Fibroblast of the aortic adventitia (primary cell): Measurements from ENCODE around the gene LHFPL2. TPM values are rescaled to one million over a fixed set of nuclear protein-coding genes. Genes with fewer than 3 reads are reported as not detected.

Experiments used
- DNase-seq: peaks from one replicate; pipeline ENCODE4 v3.0.0-alpha.2; 2010; ENCODE audit warnings: low read depth
- H3K4me3 ChIP-seq: 2 replicates; pipeline ENCODE4 v1.5.1; 2011; ENCODE audit warnings: low read depth, mild to moderate bottlenecking, control low read depth, low read length, moderate library complexity
- CTCF ChIP-seq: IDR thresholded peaks from 2 replicates; pipeline ENCODE4 v1.5.1; 2011; ENCODE audit warnings: mild to moderate bottlenecking, low read length, control low read depth, inconsistent platforms; ENCODE audit not compliant: insufficient read depth
- total RNA-seq: library from RNA; depleted of rRNA; stranded (reverse); fragments of >200 nt; gene quantifications from 2 replicates; pipeline ENCODE4 v1.2.3, GENCODE V29; 2012; ENCODE audit warnings: low replicate concordance

LHFPL2 gene
- total RNA-seq, 1 donor: 81.2 TPM

DNA sequence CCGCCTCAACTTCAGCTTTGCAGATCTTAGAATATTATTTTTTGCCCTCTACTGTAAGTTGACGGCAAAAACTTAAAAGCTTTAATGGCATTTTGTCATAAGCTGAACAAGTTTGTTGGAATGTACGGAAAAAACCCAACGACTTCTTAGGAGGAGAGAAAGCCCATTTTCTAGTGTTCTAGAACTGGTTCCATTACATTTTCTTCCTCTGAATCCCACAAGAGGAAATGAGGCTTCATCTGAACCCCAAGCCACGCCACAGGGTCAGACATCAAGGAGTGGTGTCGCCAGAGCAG is 113.7 kb downstream of the LHFPL2 start:
- DNase-seq: no peak
- H3K4me3 ChIP-seq: no peak overlapping the region

DNA sequence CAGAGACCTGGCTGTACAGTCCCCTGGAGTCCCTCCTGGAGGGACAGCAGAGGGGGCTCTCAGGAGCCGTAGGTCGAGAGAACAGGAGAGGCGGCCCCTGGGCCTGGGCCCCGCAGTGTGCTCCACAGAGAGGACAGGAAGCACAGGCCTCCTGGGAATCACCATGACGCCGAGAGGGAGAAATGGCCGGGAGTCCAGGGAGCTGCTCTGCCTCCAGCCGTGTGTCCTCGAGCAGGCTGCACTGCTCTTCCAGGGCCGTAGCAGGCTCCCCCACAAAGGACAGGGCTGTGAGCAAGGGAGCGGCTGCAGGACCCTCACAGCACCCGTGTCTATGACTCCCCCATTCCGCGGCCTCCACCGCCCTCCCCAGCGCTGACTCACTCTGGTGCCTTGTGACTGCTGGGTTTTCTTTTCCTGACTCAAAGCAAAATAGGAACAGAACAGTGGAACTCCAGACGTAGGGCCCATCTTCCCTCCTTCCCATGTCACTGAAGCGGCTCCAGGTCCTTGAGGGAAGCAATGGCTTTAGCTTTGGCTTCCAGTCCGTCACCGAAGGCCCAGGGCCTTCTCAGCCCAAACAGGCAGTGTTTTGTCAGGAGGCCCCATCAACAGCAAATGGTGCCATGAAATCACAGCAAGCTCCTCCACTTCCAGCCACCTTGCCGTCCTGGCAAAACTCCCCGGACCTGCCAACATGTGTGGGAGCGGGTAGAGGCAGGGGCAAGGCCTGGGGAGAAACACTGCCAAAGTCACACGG is 114.2 kb downstream of the LHFPL2 start:
- TF ChIP-seq CTCF: no peak
- DNase-seq: peak; percentile 58
- H3K4me3 ChIP-seq: no peak overlapping the region

More for the DNA sequence above, 113.7 kb downstream of the LHFPL2 start:
- TF ChIP-seq CTCF: no peak

DNA sequence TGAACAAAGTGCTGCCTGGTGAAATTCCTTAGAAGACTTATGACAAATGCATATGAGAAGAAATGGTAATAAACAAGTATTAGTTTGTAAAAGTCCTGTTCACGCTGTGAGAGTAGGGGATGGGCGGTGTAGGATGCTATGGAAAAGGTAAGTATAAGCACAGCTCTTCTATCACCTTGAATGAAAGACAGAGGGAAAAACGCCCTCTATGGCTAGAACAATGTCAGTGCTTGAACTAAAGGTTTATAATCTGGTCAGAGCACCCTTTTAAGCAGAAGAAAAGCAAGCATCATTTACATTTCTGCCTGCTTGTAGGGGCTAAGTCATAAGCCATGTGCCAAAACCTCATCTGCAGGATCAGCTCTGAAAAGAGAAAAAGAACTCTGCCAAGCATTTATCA is 115.2 kb downstream of the LHFPL2 start:
- DNase-seq: peak; percentile 48
- peak; percentile 54 for TF ChIP-seq CTCF
- H3K4me3 ChIP-seq: no peak overlapping the region

GRCh38 chr5:78530342-78531096 is 118.1 kb downstream of the LHFPL2 start:
- DNase-seq: peak; percentile 97
- H3K4me3 ChIP-seq: no peak overlapping the region
- TF ChIP-seq CTCF: no peak

GRCh38 chr5:78527925-78528324 is 120.6 kb downstream of the LHFPL2 start:
- H3K4me3 ChIP-seq: no peak overlapping the region
- peak; percentile 52 for DNase-seq
- TF ChIP-seq CTCF: no peak

DNA sequence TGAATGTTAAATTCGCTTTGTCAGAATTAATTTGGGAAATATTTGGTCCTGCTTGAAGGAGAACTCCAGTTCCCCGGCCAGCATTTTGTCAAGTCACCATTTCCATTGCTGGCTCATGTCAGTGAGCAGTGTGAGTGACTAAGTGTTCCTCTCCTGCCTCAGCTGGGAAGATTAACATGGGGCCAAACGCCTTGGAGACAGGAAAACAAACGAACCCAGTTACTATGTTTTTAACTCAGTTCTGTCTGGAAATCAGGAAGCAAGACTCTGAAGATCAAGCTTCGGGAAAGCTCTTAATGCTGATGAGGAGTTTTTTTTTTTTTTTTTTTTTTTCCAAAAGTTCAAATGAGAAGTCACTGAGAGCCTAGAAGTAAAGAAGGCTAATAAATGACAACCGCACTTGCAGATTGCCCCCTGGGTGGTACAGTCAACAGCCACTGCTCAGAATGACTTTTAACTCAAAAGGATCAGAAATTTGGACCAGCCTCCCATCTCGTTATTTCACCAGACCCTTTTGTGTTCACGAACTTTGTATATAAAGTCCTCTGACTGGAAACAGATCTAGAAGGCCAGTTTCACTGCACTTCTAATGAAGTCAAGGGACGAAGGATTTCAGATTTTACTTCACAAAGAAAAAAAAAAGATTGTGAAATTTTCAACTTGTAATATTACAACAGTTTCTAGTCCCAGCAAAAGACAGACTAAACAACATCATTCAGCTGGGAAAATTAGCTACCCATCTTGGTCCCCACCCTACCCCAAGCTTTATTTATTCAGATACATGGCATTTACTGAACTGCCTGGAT is 121.3 kb downstream of the LHFPL2 start:
- TF ChIP-seq CTCF: no peak
- DNase-seq: peak; percentile 94
- H3K4me3 ChIP-seq: no peak overlapping the region
